ENCODE data around the gene TRDMT1.

TRDMT1 gene

GRCh38 chr10:17196573-17196972 is 4.9 kb downstream of the TRDMT1 start:
- Histone ChIP-seq H3K4me2 (ENCODE audit: low read length) (no peak overlapping the region), H3K79me2 (peaks cover 13% of the 10 kb centered on the region), H3K4me3 (ENCODE audit: low read depth, low read length) (no peak overlapping the region), H3K4me1 (peaks cover 5% of the 10 kb centered on the region), H3K9ac (no peak overlapping the region), H2AFZ (peak overlapping the region; percentile 17), H3K27me3 (ENCODE audit: control insufficient read depth, insufficient read depth, low read length) (no peaks in the 10 kb centered on the region), H3K9me3 (ENCODE audit: control insufficient read depth, low read length) (no peaks in the 10 kb centered on the region), H3K36me3 (ENCODE audit: control insufficient read depth, insufficient read depth, low read length) (no peaks in the 10 kb centered on the region), H3K27ac (no peak overlapping the region)
- TF ChIP-seq CTCF (IDR thresholded peaks at IDR 0.05), result no peak

- H3K79me2 ChIP-seq, result peaks cover 13% of the 10 kb centered on the region
- no peak overlapping the region for H3K9ac ChIP-seq
- TF ChIP-seq CTCF (IDR thresholded peaks at IDR 0.05), result no peak
- peaks cover 4% of the 10 kb centered on the region for H3K4me1 ChIP-seq
- no peaks in the 10 kb centered on the region for H3K27me3 ChIP-seq (ENCODE audit: control insufficient read depth, insufficient read depth, low read length)
- no peaks in the 10 kb centered on the region for H3K9me3 ChIP-seq (ENCODE audit: control insufficient read depth, low read length)
- H3K36me3 ChIP-seq (ENCODE audit: control insufficient read depth, insufficient read depth, low read length), result no peaks in the 10 kb centered on the region
- no peak overlapping the region for H3K4me3 ChIP-seq (ENCODE audit: low read depth, low read length)
- no peak overlapping the region for H3K27ac ChIP-seq
- no peak overlapping the region for H3K4me2 ChIP-seq (ENCODE audit: low read length)
- no peak overlapping the region for H2AFZ ChIP-seq
Measured at GRCh38 chr10:17196045-17196444, 5.4 kb downstream of the TRDMT1 start.

GRCh38 chr10:17195083-17195482 is 6.4 kb downstream of the TRDMT1 start:
- Histone ChIP-seq H3K4me2 (ENCODE audit: low read length) (no peak overlapping the region), H3K4me3 (ENCODE audit: low read depth, low read length) (no peak overlapping the region), H3K9me3 (ENCODE audit: control insufficient read depth, low read length) (no peaks in the 10 kb centered on the region), H3K36me3 (ENCODE audit: control insufficient read depth, insufficient read depth, low read length) (no peaks in the 10 kb centered on the region), H3K27me3 (ENCODE audit: control insufficient read depth, insufficient read depth, low read length) (no peaks in the 10 kb centered on the region), H3K79me2 (peaks cover 13% of the 10 kb centered on the region), H3K9ac (no peak overlapping the region), H3K27ac (no peak overlapping the region), H2AFZ (no peak overlapping the region), H3K4me1 (peaks cover 4% of the 10 kb centered on the region)
- TF ChIP-seq CTCF (IDR thresholded peaks at IDR 0.05), result no peak

- no peak overlapping the region for H3K9ac ChIP-seq
- no peak overlapping the region for H3K4me2 ChIP-seq (ENCODE audit: low read length)
- TF ChIP-seq CTCF (IDR thresholded peaks at IDR 0.05), result no peak
Measured at GRCh38 chr10:17190602-17191001, 10.9 kb downstream of the TRDMT1 start.

GRCh38 chr10:17188644-17189172 is 12.8 kb downstream of the TRDMT1 start:
- H3K4me3 ChIP-seq (ENCODE audit: low read depth, low read length), result no peak overlapping the region
- no peak overlapping the region for H3K4me2 ChIP-seq (ENCODE audit: low read length)
- no peaks in the 10 kb centered on the region for H3K27me3 ChIP-seq (ENCODE audit: control insufficient read depth, insufficient read depth, low read length)
- H3K4me1 ChIP-seq, result peaks cover 6% of the 10 kb centered on the region
- H3K9me3 ChIP-seq (ENCODE audit: control insufficient read depth, low read length), result no peaks in the 10 kb centered on the region
- no peak for TF ChIP-seq CTCF (IDR thresholded peaks at IDR 0.05)
- H3K9ac ChIP-seq, result no peak overlapping the region
- no peak overlapping the region for H3K27ac ChIP-seq
- peaks cover 4% of the 10 kb centered on the region for H3K79me2 ChIP-seq
- H3K36me3 ChIP-seq (ENCODE audit: control insufficient read depth, insufficient read depth, low read length), result no peaks in the 10 kb centered on the region
- H2AFZ ChIP-seq, result peak overlapping the region; percentile 4

More at GRCh38 chr10:17190602-17191001, 10.9 kb downstream of the TRDMT1 start:
- Histone ChIP-seq H3K79me2 (peaks cover 13% of the 10 kb centered on the region), H3K36me3 (ENCODE audit: control insufficient read depth, insufficient read depth, low read length) (no peaks in the 10 kb centered on the region), H3K27me3 (ENCODE audit: control insufficient read depth, insufficient read depth, low read length) (no peaks in the 10 kb centered on the region), H2AFZ (no peak overlapping the region), H3K9me3 (ENCODE audit: control insufficient read depth, low read length) (no peaks in the 10 kb centered on the region), H3K4me1 (peaks cover 6% of the 10 kb centered on the region), H3K27ac (no peak overlapping the region), H3K4me3 (ENCODE audit: low read depth, low read length) (no peak overlapping the region)
